GM12875 (cell line): Measurements from ENCODE around the gene COL25A1.
"Not testable (repeated sequence)": the region's sequence is repeated elsewhere in the genome, so short reads cannot be mapped to it uniquely, and the experiment has no call there.

Experiments used
- H3K4me3 ChIP-seq: one replicate; pipeline ENCODE4 v1.5.1; 2011; ENCODE audit warnings: low read depth, low read length, control low read depth
- CTCF ChIP-seq: IDR thresholded peaks from 2 replicates; pipeline ENCODE4 v1.5.1; 2011; ENCODE audit warnings: low read depth, mild to moderate bottlenecking, control low read depth, inconsistent platforms, low read length, moderate library complexity, borderline replicate concordance; ENCODE audit not compliant: insufficient read depth

The COL25A1 gene

GRCh38 chr4:108881986-108882385, 420.5 kb downstream of the COL25A1 start:
- H3K4me3 ChIP-seq, result no peak overlapping the region
- TF ChIP-seq CTCF, result no peak

GRCh38 chr4:108881190-108881589, 421.3 kb downstream of the COL25A1 start:
- TF ChIP-seq CTCF, result no peak
- no peak overlapping the region for H3K4me3 ChIP-seq

DNA sequence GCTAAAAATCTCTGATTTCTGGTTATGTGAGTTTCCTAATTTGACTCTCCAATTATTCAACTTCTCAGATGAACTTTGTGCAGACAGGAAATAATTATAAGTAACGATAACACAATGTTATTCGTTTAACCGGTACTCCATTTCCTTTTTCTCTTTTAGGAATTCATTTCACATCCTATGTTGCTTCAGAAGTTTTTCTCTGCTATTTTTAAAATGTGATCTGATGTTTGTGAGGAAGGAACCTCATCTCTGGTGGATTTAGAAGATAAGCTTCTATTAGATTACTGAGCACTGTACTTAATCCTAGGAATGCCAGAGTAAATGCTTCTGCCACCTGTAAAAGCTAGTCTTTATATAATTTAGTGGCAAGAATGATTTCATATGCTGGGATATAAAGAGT, 423.7 kb downstream of the COL25A1 start:
- no peak overlapping the region for H3K4me3 ChIP-seq
- TF ChIP-seq CTCF, result no peak

GRCh38 chr4:108877821-108878220, 424.6 kb downstream of the COL25A1 start:
- no peak for TF ChIP-seq CTCF
- H3K4me3 ChIP-seq, result no peak overlapping the region

DNA sequence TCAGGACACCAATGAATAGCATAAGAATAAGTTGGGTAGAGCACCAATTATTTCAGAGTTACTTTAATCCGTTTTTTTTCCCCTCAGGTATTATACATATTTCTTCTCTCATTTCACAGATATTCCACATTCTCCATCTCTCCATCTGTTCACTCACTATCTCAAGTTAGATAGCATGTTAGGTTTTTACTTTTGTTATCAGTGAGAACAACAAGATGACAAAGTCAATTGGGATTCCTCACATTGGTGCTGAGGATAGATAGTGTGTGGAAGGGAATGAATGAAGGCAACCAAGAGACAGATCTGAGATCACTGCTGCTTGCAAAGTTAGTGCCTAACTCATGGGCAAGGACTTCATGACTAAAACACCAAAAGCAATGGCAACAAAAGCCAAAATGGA, 427.7 kb downstream of the COL25A1 start:
- TF ChIP-seq CTCF, result no peak
- H3K4me3 ChIP-seq, result no peak overlapping the region

DNA sequence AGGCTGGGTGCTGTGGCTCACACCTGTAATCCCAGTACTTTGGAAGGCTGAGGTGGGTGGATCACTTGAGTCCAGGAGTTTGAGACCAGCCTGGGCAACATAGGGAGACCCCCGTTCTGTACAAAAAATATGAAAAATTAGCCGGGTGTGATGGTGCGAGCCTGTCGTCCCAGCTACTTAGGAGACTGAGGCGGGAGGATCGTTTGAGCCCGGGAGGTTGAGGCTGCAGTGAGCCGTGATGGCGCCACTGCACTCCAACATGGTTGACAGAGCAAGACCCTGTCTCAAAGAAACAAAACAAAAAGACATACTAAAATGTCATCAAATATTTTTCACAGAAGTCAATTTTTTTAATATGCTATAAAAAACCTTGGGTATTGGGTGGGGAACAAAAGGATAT, 432.5 kb downstream of the COL25A1 start:
- not testable (repeated sequence) for H3K4me3 ChIP-seq

GRCh38 chr4:108868606-108869227, 433.7 kb downstream of the COL25A1 start:
- no peak overlapping the region for H3K4me3 ChIP-seq
- TF ChIP-seq CTCF, result no peak

DNA sequence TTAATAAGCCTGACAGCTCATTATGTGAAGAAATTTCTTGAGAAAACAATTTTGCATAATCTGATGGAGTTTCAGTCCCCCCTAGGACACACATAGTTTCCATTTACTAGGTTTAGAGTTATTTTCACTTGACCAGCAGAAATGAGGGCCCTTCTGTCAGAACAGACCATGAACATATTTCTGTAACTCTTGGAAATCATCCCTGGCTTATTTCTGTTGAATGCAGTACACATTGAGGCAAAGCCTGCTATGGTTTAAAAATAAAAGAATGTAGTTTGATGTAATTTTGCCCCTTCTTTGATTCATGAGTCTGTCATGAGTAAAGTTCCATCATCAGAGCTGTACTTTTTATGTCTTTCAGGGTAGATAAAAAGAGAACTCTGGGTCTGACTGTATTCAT, 435.0 kb downstream of the COL25A1 start:
- no peak overlapping the region for H3K4me3 ChIP-seq
- TF ChIP-seq CTCF, result no peak
